GM12878 (cell line): ENCODE data around the gene PSME3IP1. TPM values are rescaled to one million over a fixed set of nuclear protein-coding genes. Genes with fewer than 3 reads are reported as not detected.

Experiments
- ATAC-seq: fragments of 200-7000 bp; cut with Tn5 transposase; 3 replicates; pipeline ENCODE4 v1.9.1; 2020; ENCODE audit warnings: mild to moderate bottlenecking, moderate library complexity
- BruUV-seq: library from RNA; stranded (reverse); fragments of 400-500 nt; replicated peaks from 2 replicates; lab custom pipeline; 2021; lab: Mats Ljungman, UMichigan
- CTCF ChIA-PET: fragments of 300-600 bp; sonication (Branson Sonifier 250); formaldehyde crosslinking; extraction: SDS; loops from one replicate; lab custom pipeline; 2021; ENCODE audit warnings: inconsistent platforms; lab: Yijun Ruan, JAX
- POLR2A ChIA-PET: fragments of 350-600 bp; formaldehyde crosslinking; extraction: SDS; loops from one replicate; lab custom pipeline; 2021; ENCODE audit warnings: inconsistent platforms; lab: Charles Lee
- RAD21 ChIA-PET: fragments of 300-600 bp; sonication (Branson Sonifier 250); formaldehyde crosslinking; loops from one replicate; lab custom pipeline; 2023; ENCODE audit warnings: antibody characterized with exemption; ENCODE audit not compliant: unreplicated experiment; lab: Charles Lee
- SMC1A ChIA-PET: fragments of 300-600 bp; sonication (Branson Sonifier 250); formaldehyde crosslinking; loops from one replicate; lab custom pipeline; 2023; ENCODE audit not compliant: unreplicated experiment, uncharacterized antibody; lab: Charles Lee
- DNase-seq: peaks from one replicate; pipeline ENCODE4 v3.0.0-alpha.2; 2011; ENCODE audit warnings: low read depth, low spot score
- FAIRE-seq: peaks from 3 replicates; lab custom pipeline; 2011; peaks lifted over from hg19 to GRCh38; lab: Jason Lieb, UNC
- H2AFZ ChIP-seq: 2 replicates; pipeline ENCODE4 v1.6.0; 2011; ENCODE audit warnings: low read depth, low read length, control low read depth; ENCODE audit not compliant: control insufficient read depth
- H3K27ac ChIP-seq: 2 replicates; pipeline ENCODE4 v1.5.1; 2011; ENCODE audit warnings: control low read depth; ENCODE audit not compliant: control insufficient read depth, insufficient read depth
- H3K27me3 ChIP-seq, 2 experiments: replicated peaks in 1 of 2; 2 replicates each; pipeline versions ENCODE4 v1.6.0 to v1.6.1; 2011; ENCODE audit warnings: low read length in 1 of 2; ENCODE audit not compliant: control insufficient read depth in 2 of 2, insufficient read depth in 2 of 2
- H3K36me3 ChIP-seq, 2 experiments: 2 replicates each; pipeline ENCODE4 v1.5.1; 2011; ENCODE audit warnings: low read length in 1 of 2; ENCODE audit not compliant: control insufficient read depth in 2 of 2, insufficient read depth in 2 of 2
- H3K4me1 ChIP-seq: 2 replicates; pipeline ENCODE4 v1.6.1; 2011; ENCODE audit warnings: mild to moderate bottlenecking, low read length, moderate library complexity, mixed read lengths; ENCODE audit not compliant: control insufficient read depth, insufficient read depth
- H3K4me2 ChIP-seq: 2 replicates; pipeline ENCODE4 v1.6.0; 2011; ENCODE audit warnings: control low read depth; ENCODE audit not compliant: control insufficient read depth, insufficient read depth
- H3K4me3 ChIP-seq: fragments of 200-600 bp; sonication (generic); 2 replicates; pipeline ENCODE4 v1.5.1; 2016
- H3K79me2 ChIP-seq: 2 replicates; pipeline ENCODE4 v1.6.0; 2011; ENCODE audit warnings: low read length; ENCODE audit not compliant: control insufficient read depth, insufficient read depth
- H3K9ac ChIP-seq: 2 replicates; pipeline ENCODE4 v1.8.0; 2011; ENCODE audit warnings: low read length, control low read depth, mixed read lengths; ENCODE audit not compliant: control insufficient read depth, insufficient read depth
- H3K9me3 ChIP-seq: replicated peaks from 3 replicates; pipeline ENCODE4 v1.5.1; 2011; ENCODE audit warnings: mild to moderate bottlenecking, low read length; ENCODE audit not compliant: control insufficient read depth, insufficient read depth
- H4K20me1 ChIP-seq: 2 replicates; pipeline ENCODE4 v1.6.0; 2011; ENCODE audit not compliant: control insufficient read depth, insufficient read depth
- ASH2L ChIP-seq: fragments of 300-600, 200-600 bp; sonication (generic); IDR thresholded peaks from 2 replicates; pipeline ENCODE4 v1.6.1; 2017; ENCODE audit warnings: low read depth, mild to moderate bottlenecking, borderline replicate concordance
- ATF7 ChIP-seq: fragments of 450-650 bp; IDR thresholded peaks from 2 replicates; pipeline ENCODE4 v1.6.1; 2016; ENCODE audit warnings: low read depth, mild to moderate bottlenecking
- BCL11A ChIP-seq: IDR thresholded peaks from 2 replicates; pipeline ENCODE4 v1.6.1; 2011; ENCODE audit warnings: low read depth, low read length
- CREB1 ChIP-seq: IDR thresholded peaks from 2 replicates; pipeline ENCODE4 v1.6.1; 2012; ENCODE audit warnings: low read depth, mild to moderate bottlenecking, inconsistent platforms
- FOXM1 ChIP-seq: IDR thresholded peaks from 2 replicates; pipeline ENCODE4 v1.6.1; 2012; ENCODE audit warnings: low read depth, mild to moderate bottlenecking, inconsistent platforms, low read length, moderate library complexity
- GATAD2B ChIP-seq: fragments of 450-650 bp; conservative IDR thresholded peaks from 2 replicates; pipeline ENCODE4 v1.6.1; 2017; ENCODE audit warnings: low read depth, mild to moderate bottlenecking, moderate library complexity
- IKZF1 ChIP-seq: fragments of 450-650 bp; conservative IDR thresholded peaks from 2 replicates; pipeline ENCODE4 v1.6.1; 2017; ENCODE audit warnings: antibody characterized with exemption, mild to moderate bottlenecking
- KAT2A ChIP-seq: conservative IDR thresholded peaks from 2 replicates; pipeline ENCODE4 v1.6.1; 2011; ENCODE audit warnings: low read depth, low read length; ENCODE audit not compliant: control insufficient read depth
- MLLT1 ChIP-seq: fragments of 450-650 bp; IDR thresholded peaks from 2 replicates; pipeline ENCODE4 v1.6.1; 2016; ENCODE audit warnings: mild to moderate bottlenecking
- NKRF ChIP-seq: fragments of 450-650 bp; conservative IDR thresholded peaks from 2 replicates; pipeline ENCODE4 v1.6.1; 2017; ENCODE audit warnings: mild to moderate bottlenecking, moderate library complexity
- SKIL ChIP-seq: fragments of 450-650 bp; IDR thresholded peaks from 2 replicates; pipeline ENCODE4 v1.6.1; 2017; ENCODE audit warnings: mild to moderate bottlenecking, low read depth, inconsistent platforms; ENCODE audit not compliant: poor library complexity, severe bottlenecking
- SPI1 ChIP-seq: IDR thresholded peaks from 2 replicates; pipeline ENCODE4 v1.6.1; 2011; ENCODE audit warnings: low read depth, mild to moderate bottlenecking, low read length, moderate library complexity, borderline replicate concordance; ENCODE audit not compliant: insufficient read depth
- SREBF2 ChIP-seq: IDR thresholded peaks from 2 replicates; pipeline ENCODE4 v1.6.1; 2012; ENCODE audit warnings: mild to moderate bottlenecking, low read length
- ZNF207 ChIP-seq: fragments of 450-650 bp; IDR thresholded peaks from 2 replicates; pipeline ENCODE4 v1.6.1; 2014; ENCODE audit warnings: antibody characterized with exemption, mild to moderate bottlenecking, borderline replicate concordance
- WGBS: methylation state at CpG from one replicate; pipeline ENCODE4 v1.1.6; 2016; ENCODE audit warnings: low lambda C conversion rate; ENCODE audit not compliant: insufficient replicate concordance, insufficient coverage; ENCODE audit errors: missing lambda C conversion rate; 5-methylcytosine and 5-hydroxymethylcytosine counted together
- in situ Hi-C: fragments of 300-500 bp; cut with MboI; formaldehyde crosslinking; loops from 9 replicates; pipeline ENCODE4 v1.14.3; 2018; ENCODE audit warnings: mixed read lengths
- intact Hi-C: fragments of 100-400 bp; cut with micrococcal nuclease; formaldehyde crosslinking; loops from one replicate; pipeline ENCODE4 v1.14.2; 2022; ENCODE audit not compliant: unreplicated experiment
- polyA plus RNA-seq, 11 experiments: library from polyadenylated mRNA; depleted of rRNA in 4 of 11; unstranded in 6 of 11; stranded (reverse) in 5 of 11; fragments of >200 nt; fragmentation: Nextera tagmentation in 4 of 11; fragmentation: Illumina TruSeq in 1 of 11; extraction: Ambion mirVana in 4 of 11; extraction: Trizol in 1 of 11; gene quantifications; 1 replicate in 1 of 11; 2 replicates in 10 of 11; pipeline versions ENCODE4 v1.2.1 to v1.2.3, GENCODE V29; 2011 to 2016; ENCODE audit warnings: inconsistent platforms in 2 of 11, missing spikeins in 2 of 11, low read depth in 1 of 11
- total RNA-seq, 4 experiments: library from RNA; depleted of rRNA in 3 of 4; stranded (reverse); fragments of >200 nt in 3 of 4; fragmentation: Illumina TruSeq in 1 of 4; extraction: Trizol in 1 of 4; gene quantifications; 2 replicates each; pipeline versions ENCODE4 v1.2.1 to v1.2.3, GENCODE V29; 2013 to 2021
- TF ChIP-seq, protein P1 (sequence below): IDR thresholded peaks from 2 replicates; pipeline ENCODE4 v1.6.1; 2011; ENCODE audit warnings: mild to moderate bottlenecking, low read depth, low read length, moderate library complexity; ENCODE audit not compliant: insufficient replicate concordance

PSME3IP1 gene
- total and polyA plus RNA-seq, 10 of the 15 experiments (the other 5 are each of a cell fraction or from before 2014, with no cell fraction given), result 67.9 to 174 (median 111) TPM

DNA sequence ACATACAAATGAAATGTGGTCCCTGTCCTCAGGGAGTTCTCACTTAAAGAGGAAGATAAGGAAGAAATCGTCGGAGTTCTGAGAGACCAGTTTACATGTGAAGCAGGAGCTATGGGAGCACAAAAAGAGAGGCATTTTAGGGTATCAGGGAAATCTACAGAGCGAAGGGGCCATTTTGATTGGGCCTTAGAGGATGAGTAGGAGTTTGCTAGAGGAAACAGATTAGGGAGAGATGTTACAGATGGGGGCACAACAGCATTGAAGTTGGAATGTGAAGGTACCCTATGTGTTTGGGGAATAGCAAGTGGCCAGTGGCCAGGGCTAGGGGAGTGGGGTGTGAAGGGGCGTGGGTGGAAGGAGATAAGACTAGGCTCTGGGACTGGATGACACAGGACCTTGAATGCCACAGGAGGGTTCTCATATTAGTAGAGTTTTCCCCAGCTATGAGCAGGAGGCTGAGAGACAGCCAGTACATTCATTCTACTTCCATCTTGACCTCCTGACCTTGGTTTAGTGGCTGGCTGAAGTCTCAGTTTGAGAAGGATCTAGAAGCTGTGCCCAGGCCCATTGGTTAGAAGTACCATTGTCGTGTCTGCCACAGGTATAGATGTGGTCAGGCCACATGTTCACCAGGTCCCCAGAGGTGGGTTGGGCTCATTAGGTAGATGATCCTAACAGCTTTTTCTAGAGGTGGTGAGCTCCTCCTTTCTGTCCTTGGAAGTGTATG lies 58.6 kb downstream of the PSME3IP1 start:
- Histone ChIP-seq H3K27ac (peak overlapping the region; percentile 46; the same call in 1 of the 2 replicates), H2AFZ (no peak overlapping the region; the same call in 1 of the 2 replicates), H3K4me2 (peak overlapping the region; percentile 7; the same call in 1 of the 2 replicates), H3K79me2 (no peaks in the 10 kb centered on the region), H3K4me3 (no peak overlapping the region), H3K4me1 (peaks cover 31% of the 10 kb centered on the region), H3K27me3 (no peaks in the 10 kb centered on the region), H3K36me3 (no peaks in the 10 kb centered on the region), H3K9me3 (no peaks in the 10 kb centered on the region), H4K20me1 (no peaks in the 10 kb centered on the region), H3K9ac (no peak overlapping the region)
- ChIA-PET POLR2A (interaction anchor here (0.6 to 1.3 kb wide), 5 partner anchors 8 to 25 kb away, joined by 3 to 4 read pairs (median 3); no protein-coding TSS in a partner anchor), CTCF (interaction anchor here (0.9 to 1.5 kb wide), 6 partner anchors 8 to 44 kb away, joined by 3 to 9 read pairs (median 5); partner anchors contain the start of gene CPNE2), SMC1A (interaction anchor here (1.0 to 1.9 kb wide), 7 partner anchors 13 to 172 kb away, joined by 3 to 10 read pairs (median 3); partner anchors contain the start of gene CPNE2), RAD21 (interaction anchor here (1.1 to 2.7 kb wide), 6 partner anchors 14 to 43 kb away, joined by 3 to 6 read pairs (median 4); partner anchors contain the start of gene CPNE2)
- DNase-seq, result peak; percentile 42
- BruUV-seq, result no TSS peak
- intact Hi-C loops (loop anchor here (5.0 kb wide), 1 partner anchor 40 kb away; no protein-coding TSS in a partner anchor), in situ Hi-C loops (no loop called here)
- peak; percentile 75 for ATAC-seq
- WGBS, result 59% methylated on average over 5 of the region's 5 CpGs
- peak; percentile 76 for FAIRE-seq
- no peak for TF ChIP-seq ASH2L
- TF ChIP-seq FOXM1, result no peak
- TF ChIP-seq SKIL, result peak; percentile 88
- TF ChIP-seq SPI1, result no peak
- no peak for TF ChIP-seq ATF7
- TF ChIP-seq NKRF, result no peak
- 0 out of 2 replicates have a peak, but pooled peaks have one; percentile 35 for TF ChIP-seq GATAD2B
- TF ChIP-seq MLLT1, result peak; percentile 53; the same call in 1 of the 2 replicates
- TF ChIP-seq KAT2A, result no peak
- TF ChIP-seq CREB1, result 0 out of 2 replicates have a peak, but pooled peaks have one; percentile 22
- TF ChIP-seq SREBF2, result no peak
- peak; percentile 46; the same call in 1 of the 2 replicates for TF ChIP-seq IKZF1
- TF ChIP-seq ZNF207, result no peak
- TF ChIP-seq BCL11A, result 0 out of 2 replicates have a peak, but pooled peaks have one; percentile 42
- TF ChIP-seq, protein P1, sequence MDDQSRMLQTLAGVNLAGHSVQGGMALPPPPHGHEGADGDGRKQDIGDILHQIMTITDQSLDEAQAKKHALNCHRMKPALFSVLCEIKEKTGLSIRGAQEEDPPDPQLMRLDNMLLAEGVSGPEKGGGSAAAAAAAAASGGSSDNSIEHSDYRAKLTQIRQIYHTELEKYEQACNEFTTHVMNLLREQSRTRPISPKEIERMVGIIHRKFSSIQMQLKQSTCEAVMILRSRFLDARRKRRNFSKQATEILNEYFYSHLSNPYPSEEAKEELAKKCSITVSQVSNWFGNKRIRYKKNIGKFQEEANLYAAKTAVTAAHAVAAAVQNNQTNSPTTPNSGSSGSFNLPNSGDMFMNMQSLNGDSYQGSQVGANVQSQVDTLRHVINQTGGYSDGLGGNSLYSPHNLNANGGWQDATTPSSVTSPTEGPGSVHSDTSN, result no peak
